HG03159 (cell line): ENCODE measurements around the gene FOXG1.

Experiments
- ATAC-seq: cut with Tn5 transposase; IDR thresholded peaks from one replicate; pipeline ENCODE4 v1.9.1; 2021; ENCODE audit warnings: mild to moderate bottlenecking, moderate library complexity; ENCODE audit not compliant: unreplicated experiment

FOXG1 gene

GRCh38 chr14:28774764-28775735, 8.5 kb downstream of the FOXG1 start:
- no peak for ATAC-seq

- no peak for ATAC-seq
Measured at GRCh38 chr14:28776482-28777266, 10.1 kb downstream of the FOXG1 start.

GRCh38 chr14:28777471-28778137, 11.0 kb downstream of the FOXG1 start:
- no peak for ATAC-seq

DNA sequence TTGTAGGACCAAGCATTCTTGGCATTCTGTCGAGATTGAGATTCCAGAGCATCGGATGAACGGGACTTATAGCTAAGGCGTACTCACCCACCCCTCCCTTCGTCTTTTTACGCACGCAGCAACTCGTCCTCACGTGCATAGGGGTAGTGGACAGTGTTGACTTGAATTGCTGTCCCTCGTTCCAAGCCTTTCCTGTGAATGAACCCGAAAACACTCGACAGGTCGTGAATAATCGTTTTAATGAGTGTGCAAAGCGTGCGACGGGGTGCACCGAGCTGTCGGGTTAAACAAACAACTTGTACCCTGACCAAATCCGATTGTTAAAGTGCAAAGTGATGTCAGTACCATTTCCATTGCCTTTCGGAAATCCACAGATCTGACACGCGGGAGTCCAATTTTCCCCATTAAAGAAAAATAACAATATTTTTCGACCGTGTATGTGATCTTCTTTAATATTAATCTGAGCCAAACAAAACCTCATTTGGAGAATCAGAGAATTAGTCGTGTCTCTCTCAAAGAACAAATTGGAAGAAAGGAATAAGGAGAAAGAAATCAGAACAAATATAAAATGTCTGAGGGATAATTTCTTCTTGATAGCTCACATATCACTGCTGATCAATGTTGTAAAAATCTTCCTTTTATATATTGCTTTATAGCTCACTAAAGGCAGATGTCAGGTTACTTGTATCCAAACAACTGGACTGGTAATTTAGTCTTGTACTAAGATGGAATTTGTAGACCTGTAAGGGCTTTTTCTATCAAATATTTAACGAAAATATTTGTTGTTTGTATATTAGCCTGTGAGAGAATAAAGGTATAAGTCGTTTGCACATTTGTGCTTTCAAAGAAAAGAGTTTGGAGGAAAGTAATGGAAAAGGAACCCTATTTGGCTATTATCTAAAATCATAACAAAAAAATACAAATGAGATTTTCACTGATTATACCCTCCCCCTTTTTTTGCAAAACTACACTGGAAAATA, 11.8 kb downstream of the FOXG1 start:
- no peak for ATAC-seq

DNA sequence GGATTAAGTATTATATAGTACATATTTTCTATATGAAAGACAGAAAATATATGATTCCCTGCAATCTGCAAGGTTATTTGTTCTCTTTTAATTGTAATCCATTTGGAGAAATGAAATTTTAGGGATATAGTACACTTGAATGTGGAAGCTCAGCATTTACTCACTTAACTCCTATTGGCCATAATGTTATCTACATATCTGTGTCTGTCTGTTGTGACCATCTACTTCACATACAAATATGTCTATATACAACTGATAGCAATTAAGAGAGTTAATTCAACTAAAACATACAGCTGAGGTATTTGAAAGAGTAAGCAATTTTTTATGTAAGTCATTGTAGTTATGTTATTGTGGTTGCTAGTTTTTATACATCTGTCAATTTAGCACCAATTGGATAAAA, 12.9 kb downstream of the FOXG1 start:
- no peak for ATAC-seq

DNA sequence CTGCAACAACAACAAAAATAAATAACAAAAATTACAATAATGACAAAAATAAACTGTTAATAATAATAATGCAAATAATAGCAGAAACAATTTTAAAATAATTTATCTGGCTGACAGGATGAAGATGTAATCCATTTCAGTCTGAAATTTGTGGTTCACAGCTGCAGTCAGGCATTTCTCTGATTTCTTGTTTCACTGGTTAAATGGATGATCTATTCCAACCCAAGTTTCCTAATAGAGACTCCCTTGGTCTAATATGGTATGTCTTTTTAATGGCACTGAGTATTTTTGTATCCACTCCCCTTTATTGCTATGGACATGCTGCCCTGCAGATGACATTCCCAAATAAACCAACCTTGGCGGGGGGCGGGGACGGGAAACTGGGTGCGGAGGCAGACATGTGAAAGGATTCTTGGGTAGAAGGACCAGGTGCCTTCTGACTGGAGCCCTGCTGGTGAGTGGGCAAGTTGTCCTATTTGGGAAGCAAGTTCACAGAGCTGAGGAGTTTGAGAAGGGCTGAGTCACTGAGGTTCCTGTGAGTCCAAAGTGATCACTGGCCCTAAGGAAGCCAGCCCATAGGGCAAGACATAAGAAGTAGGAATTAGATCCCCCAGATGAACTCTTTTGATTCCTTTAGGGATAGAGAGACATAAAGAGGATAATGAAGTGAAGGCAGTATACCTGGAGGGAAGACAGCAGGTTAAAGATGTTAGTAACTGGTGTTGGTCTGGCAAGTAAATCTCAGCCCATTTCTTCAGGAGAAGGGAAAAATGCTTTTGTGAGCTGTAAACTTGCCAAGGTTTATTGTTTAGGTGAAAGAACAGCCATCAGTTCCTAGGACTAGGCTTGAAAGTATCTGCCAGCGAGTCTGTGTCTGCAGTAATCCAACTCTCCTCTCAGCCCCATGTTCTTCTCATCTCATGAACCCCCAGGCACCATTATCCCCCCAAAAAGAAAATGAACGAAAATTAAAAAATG, 14.5 kb downstream of the FOXG1 start:
- no peak for ATAC-seq

DNA sequence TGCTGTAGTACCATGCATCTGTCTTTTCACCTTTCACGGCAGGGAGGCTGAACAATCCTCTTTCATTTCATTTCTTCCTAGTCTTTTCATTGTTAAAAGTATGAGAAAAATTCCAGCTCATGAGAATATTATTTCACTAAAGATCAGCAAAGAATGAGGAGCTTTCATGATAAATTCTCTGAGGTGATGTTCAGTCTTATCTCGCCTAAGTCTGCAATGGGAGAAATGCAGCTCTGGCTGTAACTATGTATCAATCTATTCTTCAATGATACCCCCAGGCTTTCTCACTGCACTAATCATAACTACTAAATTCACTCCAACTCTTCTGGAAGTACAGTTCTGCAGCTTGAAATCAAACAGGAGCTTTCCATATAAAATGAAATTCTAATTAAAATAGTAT, 15.7 kb downstream of the FOXG1 start:
- no peak for ATAC-seq

DNA sequence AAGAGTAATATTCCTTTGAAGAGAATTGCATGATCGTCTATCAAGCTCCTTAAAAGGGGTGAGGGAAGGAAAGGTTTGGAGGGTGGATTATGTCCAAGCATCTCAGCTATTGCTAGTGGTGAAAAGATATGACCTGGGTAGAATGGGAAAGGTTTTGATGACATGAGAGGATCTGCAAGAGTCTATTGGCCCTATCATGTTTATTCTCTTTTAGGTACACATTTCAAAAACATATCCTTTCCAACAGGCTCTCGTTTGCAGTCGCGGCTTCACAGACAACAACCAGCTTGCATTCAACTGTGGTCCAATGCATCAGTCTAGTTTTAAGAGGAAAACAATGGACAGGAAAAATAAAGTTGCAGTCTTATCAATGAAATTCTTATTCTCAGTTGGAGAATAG, 17.1 kb downstream of the FOXG1 start:
- no peak for ATAC-seq

- ATAC-seq = no peak
Measured at GRCh38 chr14:28784096-28785048, 17.8 kb downstream of the FOXG1 start.

- ATAC-seq = peak; percentile 57
Measured at GRCh38 chr14:28785096-28785952, 18.7 kb downstream of the FOXG1 start.

GRCh38 chr14:28807518-28807917, 40.9 kb downstream of the FOXG1 start:
- no peak for ATAC-seq

DNA sequence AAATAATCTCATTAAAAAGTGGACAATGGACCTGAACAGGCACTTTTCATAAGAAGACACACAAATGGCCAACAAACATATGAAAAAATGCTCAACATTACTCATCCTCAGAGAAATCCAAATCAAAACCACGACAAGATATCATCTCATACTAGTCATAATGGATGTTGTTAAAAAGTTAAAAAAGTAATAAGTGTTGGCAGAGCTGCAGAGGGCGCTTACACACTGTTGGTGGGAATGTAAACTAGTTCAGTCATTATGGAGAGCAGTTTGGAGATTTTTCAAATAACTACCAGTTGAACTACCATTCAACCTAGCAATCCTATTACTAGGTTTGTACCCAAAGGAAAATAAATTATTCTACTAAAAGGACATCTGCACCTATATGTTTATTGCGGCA, 47.2 kb downstream of the FOXG1 start:
- no peak for ATAC-seq
